Smooth muscle cell (in vitro differentiated cells): ENCODE results near the gene CSRNP3. TPM values are rescaled to one million over a fixed set of nuclear protein-coding genes. Genes with fewer than 3 reads are reported as not detected.

Experiments
- DNase-seq: peaks from one replicate; lab custom pipeline; 2025; ENCODE audit not compliant: unreplicated experiment; lab: John Stamatoyannopoulos, UW
- H2AFZ ChIP-seq: fragments of 200-600 bp; sonication (generic); 2 replicates; pipeline ENCODE4 v1.6.0; 2016; ENCODE audit warnings: antibody characterized with exemption, low read depth, mild to moderate bottlenecking
- H3F3A ChIP-seq: fragments of 200-600 bp; sonication (generic); 2 replicates; pipeline ENCODE4 v1.6.0; 2017; ENCODE audit warnings: antibody characterized with exemption, low read depth
- H3K27ac ChIP-seq: fragments of 200-600 bp; sonication (generic); 2 replicates; pipeline ENCODE4 v1.5.1; 2016; ENCODE audit warnings: low read depth, mild to moderate bottlenecking
- H3K27me3 ChIP-seq: fragments of 200-600 bp; sonication (generic); 2 replicates; pipeline ENCODE4 v1.6.1; 2016; ENCODE audit warnings: low read depth, mild to moderate bottlenecking
- H3K36me3 ChIP-seq: fragments of 200-600 bp; sonication (generic); 2 replicates; pipeline ENCODE4 v1.5.1; 2016; ENCODE audit warnings: low read depth
- H3K4me1 ChIP-seq: fragments of 200-600 bp; sonication (generic); 2 replicates; pipeline ENCODE4 v1.5.1; 2016; ENCODE audit warnings: low read depth
- H3K4me2 ChIP-seq: fragments of 200-600 bp; sonication (generic); 2 replicates; pipeline ENCODE4 v1.6.0; 2016; ENCODE audit warnings: mild to moderate bottlenecking
- H3K4me3 ChIP-seq: fragments of 200-600 bp; sonication (generic); 2 replicates; pipeline ENCODE4 v1.5.1; 2016; ENCODE audit warnings: mild to moderate bottlenecking
- H3K79me2 ChIP-seq: fragments of 200-600 bp; sonication (generic); 2 replicates; pipeline ENCODE4 v1.6.0; 2016; ENCODE audit warnings: low read depth, mild to moderate bottlenecking
- H3K9ac ChIP-seq: fragments of 200-600 bp; sonication (generic); 2 replicates; pipeline ENCODE4 v1.6.0; 2016; ENCODE audit warnings: low read depth
- H3K9me3 ChIP-seq: fragments of 200-600 bp; sonication (generic); replicated peaks from 2 replicates; pipeline ENCODE4 v1.5.1; 2016; ENCODE audit warnings: low read depth
- H4K20me1 ChIP-seq: fragments of 200-600 bp; sonication (generic); 2 replicates; pipeline ENCODE4 v1.6.0; 2016; ENCODE audit warnings: low read depth
- CTCF ChIP-seq: fragments of 200-600 bp; sonication (generic); IDR thresholded peaks from 2 replicates; pipeline ENCODE4 v1.5.1; 2017; ENCODE audit warnings: borderline replicate concordance, mild to moderate bottlenecking, antibody characterized with exemption; ENCODE audit not compliant: insufficient read depth, poor library complexity, severe bottlenecking
- WGBS: methylation state at CpG from one replicate; pipeline ENCODE4 v1.1.7; 2016; ENCODE audit warnings: low lambda C conversion rate; 5-methylcytosine and 5-hydroxymethylcytosine counted together
- polyA plus RNA-seq: library from polyadenylated mRNA; unstranded; fragments of >200 nt; fragmentation: Nextera tagmentation; extraction: Ambion mirVana; gene quantifications from 2 replicates; pipeline ENCODE4 v1.2.1, GENCODE V29; 2016
- total RNA-seq: library from RNA; depleted of rRNA; stranded (reverse); fragments of >200 nt; gene quantifications from 2 replicates; pipeline ENCODE4 v1.2.3, GENCODE V29; 2014

The CSRNP3 gene
- total and polyA plus RNA-seq, 2 experiments from 2014 or later: 2.8 to 7.1 TPM

GRCh38 chr2:165697748-165698443 lies 228.4 kb downstream of the CSRNP3 start:
- Histone ChIP-seq H3K4me2 (no peak overlapping the region), H3K27ac (no peak overlapping the region), H4K20me1 (no peaks in the 10 kb centered on the region), H3K9ac (no peak overlapping the region), H3F3A (no peaks in the 10 kb centered on the region), H3K36me3 (no peaks in the 10 kb centered on the region), H2AFZ (no peak overlapping the region), H3K9me3 (no peaks in the 10 kb centered on the region), H3K4me3 (no peak overlapping the region), H3K4me1 (peaks cover 34% of the 10 kb centered on the region), H3K79me2 (no peaks in the 10 kb centered on the region), H3K27me3 (no peaks in the 10 kb centered on the region)
- TF ChIP-seq CTCF: no peak
- no peak for DNase-seq
- 83% methylated on average over 4 of the region's 4 CpGs for WGBS

DNA sequence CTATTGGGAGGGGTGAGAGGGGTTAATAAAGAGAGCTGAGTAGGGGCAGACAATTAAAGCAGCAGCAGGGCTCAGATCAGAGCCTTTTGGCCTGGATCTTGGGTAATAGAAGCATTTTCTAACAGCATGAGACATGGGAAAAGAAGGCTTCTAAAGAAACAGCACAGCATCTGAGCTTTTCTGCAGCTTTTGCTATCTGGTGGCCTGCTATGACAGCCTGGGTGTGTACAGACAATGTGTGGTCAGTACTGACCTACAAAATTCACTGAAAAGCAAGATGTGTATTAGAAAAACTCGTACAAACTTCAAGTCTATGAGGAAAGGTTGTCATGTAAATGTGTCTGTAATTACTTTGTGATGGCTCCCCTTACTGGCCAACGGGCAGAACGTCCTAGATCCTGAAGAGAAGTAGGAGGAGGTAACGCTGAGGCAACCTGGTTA lies 229.0 kb downstream of the CSRNP3 start:
- no peak overlapping the region for H3K9ac ChIP-seq
- no peaks in the 10 kb centered on the region for H3K27me3 ChIP-seq
- no peaks in the 10 kb centered on the region for H4K20me1 ChIP-seq
- no peaks in the 10 kb centered on the region for H3K36me3 ChIP-seq
- no peak overlapping the region for H3K27ac ChIP-seq
- no peak for DNase-seq
- H3K4me1 ChIP-seq: peaks cover 34% of the 10 kb centered on the region
- peak; percentile 46 for TF ChIP-seq CTCF
- H3K9me3 ChIP-seq: no peaks in the 10 kb centered on the region
- H3K4me2 ChIP-seq: no peak overlapping the region
- H3F3A ChIP-seq: no peaks in the 10 kb centered on the region
- no peaks in the 10 kb centered on the region for H3K79me2 ChIP-seq
- no peak overlapping the region for H3K4me3 ChIP-seq
- 13% methylated on average over 4 of the region's 4 CpGs for WGBS
- no peak overlapping the region for H2AFZ ChIP-seq

DNA sequence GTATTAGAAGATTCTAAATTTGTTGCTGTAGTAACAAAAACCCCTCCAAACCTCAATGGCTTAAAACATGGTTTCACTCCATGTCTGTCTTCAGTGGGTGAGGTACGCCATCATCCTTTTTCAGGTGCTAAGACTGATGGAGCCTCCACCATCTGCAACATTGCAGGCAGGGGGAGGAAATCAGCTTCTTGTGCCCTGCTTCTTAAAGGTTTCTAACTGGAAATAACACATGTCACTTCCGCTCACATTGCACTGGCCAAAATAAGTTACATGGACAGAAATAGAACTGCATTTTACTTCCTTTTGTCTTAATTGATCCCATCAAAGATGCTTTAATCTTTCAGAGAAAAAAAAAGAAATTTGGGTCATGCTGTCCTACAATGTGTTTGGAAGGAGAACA lies 230.4 kb downstream of the CSRNP3 start:
- H3K4me1 ChIP-seq: peaks cover 34% of the 10 kb centered on the region
- no peak for TF ChIP-seq CTCF
- no peak for DNase-seq
- no peak overlapping the region for H3K4me2 ChIP-seq
- H2AFZ ChIP-seq: no peak overlapping the region
- no peaks in the 10 kb centered on the region for H3K9me3 ChIP-seq
- WGBS: 93% methylated on average over 2 of the region's 2 CpGs
- no peak overlapping the region for H3K4me3 ChIP-seq
- H4K20me1 ChIP-seq: no peaks in the 10 kb centered on the region
- H3K27ac ChIP-seq: no peak overlapping the region
- no peaks in the 10 kb centered on the region for H3K36me3 ChIP-seq
- no peaks in the 10 kb centered on the region for H3K79me2 ChIP-seq
- H3F3A ChIP-seq: no peaks in the 10 kb centered on the region
- H3K27me3 ChIP-seq: no peaks in the 10 kb centered on the region
- no peak overlapping the region for H3K9ac ChIP-seq

DNA sequence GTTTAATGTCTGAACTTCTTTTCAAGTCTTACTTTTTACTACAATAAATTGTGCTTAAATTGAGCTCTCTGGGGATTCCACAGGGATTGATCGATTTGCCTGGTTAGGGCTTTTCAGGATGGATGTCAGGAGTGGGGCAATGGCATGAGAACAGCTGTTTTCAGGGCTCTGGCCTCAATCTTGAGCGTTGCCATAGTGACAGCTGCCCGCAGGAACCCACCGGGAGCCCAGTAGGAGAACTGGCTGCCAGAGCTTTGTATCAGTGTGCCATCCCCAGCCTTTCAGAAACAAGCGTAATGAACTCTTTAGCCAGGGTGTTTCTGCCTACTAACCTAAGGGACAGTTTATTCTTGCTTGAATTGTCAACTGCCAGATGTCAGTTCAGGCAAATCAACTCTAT lies 231.0 kb downstream of the CSRNP3 start:
- Histone ChIP-seq H3K27ac (no peak overlapping the region), H3K36me3 (no peaks in the 10 kb centered on the region), H3K4me2 (no peak overlapping the region), H3K4me1 (peaks cover 34% of the 10 kb centered on the region), H3K27me3 (no peaks in the 10 kb centered on the region), H3K79me2 (no peaks in the 10 kb centered on the region), H2AFZ (no peak overlapping the region), H3K9me3 (no peaks in the 10 kb centered on the region), H3K9ac (no peak overlapping the region), H3F3A (no peaks in the 10 kb centered on the region), H4K20me1 (no peaks in the 10 kb centered on the region), H3K4me3 (no peak overlapping the region)
- no peak for DNase-seq
- 88% methylated on average over 5 of the region's 5 CpGs for WGBS
- TF ChIP-seq CTCF: no peak
